Dermis microvascular lymphatic vessel endothelial cell (primary cell): ENCODE results near the gene ACADL. TPM values are rescaled to one million over a fixed set of nuclear protein-coding genes. Genes with fewer than 3 reads are reported as not detected.
"Not testable (repeated sequence)": the region's sequence is repeated elsewhere in the genome, so short reads cannot be mapped to it uniquely, and the experiment has no call there.

ENCODE experiments used
- DNase-seq, 2 donors: peaks; one replicate each; pipeline versions ENCODE4 v3.0.0 to v3.0.0-alpha.2; 2010; ENCODE audit warnings: low read depth in 2 of 2
- total RNA-seq: library from RNA; depleted of rRNA; stranded (reverse); fragments of >200 nt; gene quantifications from 2 replicates; pipeline ENCODE4 v1.2.1, GENCODE V29; 2014

Gene ACADL
- total RNA-seq, 1 donor from 2014 or later, result not detected

DNA sequence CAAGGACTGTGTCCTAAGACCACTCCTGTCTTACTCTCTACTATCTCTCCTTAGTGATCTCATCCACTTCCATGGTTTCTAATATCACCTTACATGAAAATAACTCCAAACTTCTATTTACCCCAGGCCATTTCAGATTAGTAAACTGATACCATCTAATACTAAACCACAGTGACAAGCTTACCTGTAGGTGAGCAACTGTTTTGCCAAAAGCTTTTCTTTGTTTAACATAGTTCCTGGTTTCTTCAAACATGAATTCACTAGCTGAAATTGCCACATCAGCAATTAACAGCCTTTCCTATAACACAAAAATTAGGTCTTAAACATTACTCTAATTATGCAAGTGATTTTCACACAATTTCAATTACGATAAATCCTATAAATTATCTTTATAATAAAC lies 22.1 kb downstream of the ACADL start:
- no peak for DNase-seq

DNA sequence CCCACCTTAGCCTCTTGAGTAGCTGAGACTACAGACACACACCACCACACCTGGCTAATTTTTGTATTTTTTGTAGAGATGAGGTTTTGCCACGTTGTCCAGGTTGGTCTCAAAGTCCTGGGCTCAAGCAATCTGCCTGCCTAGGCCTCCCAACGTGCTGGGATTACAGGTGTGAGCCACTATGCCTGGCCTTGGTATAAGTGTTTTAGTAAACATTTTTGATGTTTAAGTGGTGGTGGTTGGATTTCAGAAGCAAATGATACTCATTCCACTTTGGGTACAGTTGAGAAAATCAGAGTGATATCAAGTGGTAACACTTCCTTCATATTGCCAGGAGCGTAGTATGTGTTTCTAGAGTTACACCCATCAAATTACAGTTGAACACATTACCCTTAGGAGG lies 25.4 kb downstream of the ACADL start:
- no peak for DNase-seq

DNA sequence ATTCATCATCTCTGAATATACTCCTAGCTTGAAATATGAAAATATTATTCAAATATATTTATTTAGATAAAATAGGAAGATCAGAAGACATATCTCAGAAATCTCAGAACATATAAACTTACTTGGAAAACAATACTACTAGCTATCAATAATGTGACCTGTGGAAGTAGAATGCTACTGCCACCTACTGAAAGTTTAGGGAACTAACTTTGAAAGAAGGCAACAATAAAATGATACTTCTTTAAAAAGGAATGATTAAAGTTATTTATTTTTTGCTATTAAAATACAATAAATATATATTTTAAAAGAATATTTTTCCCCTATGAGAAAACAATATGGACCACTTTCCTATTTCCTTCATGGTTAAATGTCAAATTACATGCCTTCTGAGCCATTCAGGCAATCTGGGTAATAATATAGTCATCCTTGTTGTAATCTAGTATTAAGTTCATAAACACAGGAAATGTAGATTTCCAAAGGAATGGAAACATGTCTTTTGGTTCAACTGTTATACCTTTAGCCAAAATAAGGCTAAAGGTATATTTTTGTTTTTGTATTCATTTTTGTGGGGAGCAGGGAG lies 26.0 kb downstream of the ACADL start:
- peak; percentile 24 to 43 for DNase-seq

DNA sequence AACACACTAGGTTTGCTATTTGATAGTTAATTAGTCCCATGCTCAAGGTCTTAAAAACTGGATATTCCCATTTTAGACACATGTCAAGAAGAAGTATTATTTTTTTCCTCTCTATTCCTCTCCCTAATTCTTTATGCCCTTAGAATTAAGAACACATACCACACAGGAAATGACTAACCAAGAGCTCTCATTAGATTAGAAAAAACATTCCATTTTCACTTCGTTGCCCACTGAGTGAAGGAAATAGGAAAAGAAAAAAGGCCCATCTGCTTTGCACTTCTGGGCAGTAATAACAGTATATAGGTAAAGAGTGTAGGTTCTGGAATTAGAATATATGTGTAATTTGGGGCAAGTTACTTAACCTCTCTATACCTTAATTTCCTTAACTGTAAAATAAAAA lies 26.9 kb downstream of the ACADL start:
- peak in 1 of 2 donors; percentile 15 for DNase-seq

DNA sequence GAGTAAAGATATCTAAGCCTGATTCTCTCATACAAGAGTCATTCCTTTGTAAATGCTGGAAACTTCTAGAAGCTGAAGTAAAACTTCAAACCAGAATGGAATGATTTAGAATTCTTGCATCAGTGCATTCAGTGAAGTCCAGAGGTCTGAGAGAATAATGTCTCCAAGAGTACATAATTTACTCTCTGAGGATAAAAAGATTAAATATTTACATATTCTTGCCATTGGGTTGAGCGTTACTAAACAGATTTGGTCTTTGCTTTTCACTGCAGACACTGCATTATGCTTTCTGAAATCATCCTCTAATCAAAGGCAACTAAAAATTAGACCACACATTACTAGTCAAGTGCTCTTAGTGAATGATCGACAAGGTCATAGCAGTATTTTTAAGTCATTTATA lies 27.5 kb downstream of the ACADL start:
- no peak for DNase-seq

DNA sequence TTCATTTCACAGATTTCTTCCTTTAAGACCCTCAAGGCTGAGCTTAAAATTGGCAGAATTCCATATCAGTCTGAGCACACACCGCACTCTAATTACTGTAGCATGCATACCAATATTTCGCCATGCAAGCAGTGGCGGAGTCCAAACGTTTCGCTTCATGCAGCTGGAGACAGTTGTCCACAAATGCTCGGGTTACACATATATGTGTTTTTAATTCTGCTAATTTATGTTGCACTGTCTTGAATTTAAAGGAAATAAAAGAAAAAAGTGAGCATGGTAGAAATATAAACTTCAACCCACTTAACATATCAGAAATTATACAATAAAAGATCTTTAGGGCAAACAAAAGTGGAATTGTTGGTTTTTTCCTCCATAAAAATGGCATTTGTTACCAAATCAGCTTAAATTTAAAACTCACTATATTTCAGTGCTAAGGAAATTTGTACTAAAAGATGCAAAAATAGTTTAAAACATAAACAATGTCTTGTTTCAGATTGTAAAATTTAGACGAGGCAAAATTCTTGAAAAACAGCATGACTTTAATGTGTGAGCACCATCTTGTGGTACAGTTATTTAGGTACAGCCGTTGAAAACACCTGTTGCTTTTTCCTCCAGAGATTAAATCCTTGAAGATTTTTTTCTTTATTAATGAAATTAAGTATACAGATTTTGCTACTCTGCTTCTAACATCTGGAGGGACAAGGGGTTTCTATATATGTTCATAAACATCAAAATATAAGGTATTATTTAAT lies 30.0 kb downstream of the ACADL start:
- DNase-seq, result peak; percentile 43 to 61

DNA sequence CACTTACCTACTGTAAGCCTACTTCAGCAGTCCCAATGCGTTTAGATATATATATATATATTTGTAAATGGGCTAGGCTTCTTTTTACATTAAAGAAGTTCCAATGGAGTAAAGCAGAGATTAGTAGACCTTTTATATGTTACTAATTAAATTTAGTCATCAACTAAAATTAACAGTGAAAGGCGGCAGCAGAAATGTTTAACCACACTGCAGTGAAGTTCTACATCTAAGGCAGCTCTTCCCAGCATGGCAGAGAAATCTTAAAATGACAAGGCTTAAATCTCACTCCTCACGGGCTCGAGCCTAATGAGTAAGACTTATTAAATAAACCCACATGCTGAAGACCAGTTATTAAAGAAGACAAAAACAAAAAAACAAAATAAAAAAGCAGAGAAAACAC lies 34.9 kb downstream of the ACADL start:
- no peak for DNase-seq

DNA sequence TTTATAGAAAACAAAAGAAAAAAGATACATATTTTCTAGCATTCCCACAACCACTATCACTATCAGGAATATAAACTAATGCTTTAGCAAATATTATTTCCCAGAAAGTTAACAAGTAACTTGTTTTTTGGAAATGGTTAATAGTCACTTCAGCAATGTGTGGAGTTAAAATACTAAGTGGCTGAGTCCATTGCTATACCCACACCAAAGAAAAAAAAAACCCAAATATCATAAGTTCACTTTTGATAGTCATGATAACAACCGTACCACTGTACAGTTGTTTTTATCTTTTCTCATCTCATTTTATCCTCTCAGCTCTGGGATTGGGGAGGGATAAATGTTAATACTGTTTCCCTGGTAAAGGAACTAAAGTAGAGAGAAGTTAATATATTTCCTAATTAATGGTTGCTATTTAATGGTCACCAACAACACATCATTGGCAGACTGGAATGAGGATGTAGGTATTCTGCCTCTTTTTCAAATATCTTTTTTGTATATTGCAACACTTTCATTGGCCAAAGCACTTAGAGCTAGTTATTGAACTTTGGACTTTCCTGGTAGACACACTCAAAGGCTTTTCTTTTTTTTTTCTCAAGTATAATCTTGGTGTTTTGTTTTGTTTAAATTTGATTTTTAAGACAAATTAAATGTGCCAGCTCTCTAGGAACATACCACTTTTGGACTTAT lies 35.7 kb downstream of the ACADL start:
- no peak for DNase-seq

DNA sequence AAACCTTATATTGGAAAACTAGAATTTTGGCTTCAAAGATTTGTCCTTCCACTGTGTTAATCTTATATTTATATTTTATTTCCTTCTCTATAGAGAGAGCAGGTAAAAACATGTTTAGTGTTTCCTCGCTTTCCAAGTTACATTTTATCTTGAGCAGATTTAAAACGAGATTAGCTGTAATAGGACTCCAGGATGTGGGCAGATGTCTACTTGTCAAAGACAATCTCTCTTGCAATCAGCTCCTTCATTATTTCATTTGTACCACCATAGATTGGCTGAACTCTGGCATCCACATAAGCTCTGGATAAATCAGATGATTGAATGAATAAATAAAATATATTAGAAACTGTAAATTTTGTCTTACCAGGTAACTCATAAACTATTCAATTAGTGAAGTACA lies 36.5 kb downstream of the ACADL start:
- DNase-seq, result no peak

DNA sequence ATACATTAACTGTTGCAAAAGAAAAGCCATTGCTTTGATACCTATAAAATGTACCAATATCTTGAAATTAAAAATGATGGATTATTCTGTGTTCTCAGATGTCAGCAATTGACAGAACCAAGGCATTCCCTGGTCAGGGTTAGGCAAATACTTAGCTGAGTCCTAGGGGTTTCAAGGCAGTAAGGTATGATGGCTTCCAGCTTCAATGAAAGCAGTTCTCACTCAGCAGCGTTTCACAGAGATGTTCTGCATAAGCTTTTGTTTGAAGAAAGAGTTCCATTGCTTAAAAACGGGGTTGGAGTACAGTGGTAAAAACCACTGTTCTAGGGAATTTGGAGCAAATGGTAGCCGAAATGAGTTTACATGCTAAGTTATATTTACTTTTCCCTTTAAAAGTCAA lies 37.1 kb downstream of the ACADL start:
- DNase-seq, result no peak

DNA sequence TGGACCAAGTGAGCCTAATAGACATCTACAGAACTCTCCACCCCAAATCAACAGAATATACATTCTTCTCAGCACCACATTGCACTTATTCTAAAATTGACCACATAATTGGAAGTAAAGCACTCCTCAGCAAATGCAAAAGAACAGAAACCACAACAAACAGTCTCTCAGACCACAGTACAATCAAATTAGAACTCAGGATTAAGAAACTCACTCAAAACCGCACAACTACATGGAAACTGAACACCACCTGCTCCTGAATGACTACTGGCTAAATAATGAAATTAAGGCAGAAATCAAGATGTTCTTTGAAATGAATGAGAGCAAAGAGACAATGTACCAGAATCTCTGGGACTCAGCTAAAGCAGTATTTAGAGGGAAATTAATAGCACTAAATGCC lies 41.3 kb downstream of the ACADL start:
- DNase-seq, result not testable (repeated sequence)

DNA sequence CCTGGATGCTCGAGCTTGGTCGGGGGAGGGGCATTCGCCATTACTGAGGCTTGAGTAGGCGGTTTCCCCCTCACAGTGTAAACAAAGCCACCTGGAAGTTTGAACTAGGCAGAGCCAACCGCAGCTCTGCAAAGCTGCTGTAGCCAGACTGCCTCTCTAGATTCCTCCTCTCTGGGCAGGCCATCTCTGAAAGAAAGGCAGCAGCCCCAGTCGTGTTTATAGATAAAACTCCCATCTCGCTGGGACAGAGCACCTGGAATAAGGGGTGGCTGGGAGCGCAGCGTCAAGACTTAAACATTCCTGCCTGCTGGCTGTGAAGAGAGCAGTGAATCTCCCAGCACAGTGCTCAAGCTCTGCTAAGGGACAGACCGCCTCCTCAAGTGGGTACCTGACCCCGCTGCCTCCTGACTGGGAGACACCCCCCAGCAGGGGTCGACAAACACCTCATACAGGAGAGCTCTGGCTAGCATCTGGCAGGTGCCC lies 43.6 kb downstream of the ACADL start:
- not testable (repeated sequence) for DNase-seq

DNA sequence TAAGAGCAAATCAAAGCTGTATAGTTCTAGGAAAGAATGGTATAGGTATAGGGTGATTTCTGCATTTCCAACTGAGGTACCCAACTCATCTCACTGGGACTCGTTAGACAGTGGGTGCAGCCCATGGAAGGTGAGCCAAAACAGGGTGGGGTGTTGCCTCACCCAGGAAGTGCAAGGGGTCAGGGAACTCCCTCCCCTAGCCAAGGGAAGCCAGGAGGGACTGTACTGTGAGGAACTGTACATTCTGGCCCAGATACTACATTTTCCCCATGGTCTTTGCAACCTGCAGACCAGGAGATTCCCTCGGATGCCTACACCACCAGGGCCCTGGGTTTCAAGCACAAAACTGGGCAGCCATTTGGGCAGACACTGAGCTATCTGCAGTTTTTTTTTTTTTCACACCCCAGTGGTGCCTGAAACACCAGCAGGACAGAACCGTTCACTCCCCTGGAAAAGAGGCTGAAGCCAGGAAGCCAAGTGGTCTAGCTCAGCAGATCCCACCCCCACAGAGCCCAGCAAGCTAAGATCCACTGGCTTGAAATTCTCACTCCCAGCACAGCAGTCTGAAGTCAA lies 44.1 kb downstream of the ACADL start:
- DNase-seq, result not testable (repeated sequence)

DNA sequence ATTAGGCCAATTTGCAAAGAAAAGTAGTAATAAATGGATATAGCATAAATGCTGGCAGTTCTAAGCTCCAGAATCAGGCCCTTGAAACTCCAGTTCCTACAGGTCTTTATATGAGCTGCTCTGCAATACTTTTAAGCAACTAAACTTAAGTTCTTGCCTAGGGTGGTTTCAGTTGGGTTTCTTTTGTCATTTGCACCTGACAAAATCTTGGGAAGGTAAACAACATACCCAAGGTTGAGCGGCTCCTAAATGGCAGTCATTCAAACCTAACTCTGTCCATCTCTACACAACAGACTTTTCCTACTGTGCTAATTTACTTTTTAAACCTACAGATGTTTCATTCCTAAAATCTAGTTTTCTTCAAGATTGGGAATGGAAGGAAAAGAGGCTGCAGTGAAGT lies 44.8 kb downstream of the ACADL start:
- no peak for DNase-seq

DNA sequence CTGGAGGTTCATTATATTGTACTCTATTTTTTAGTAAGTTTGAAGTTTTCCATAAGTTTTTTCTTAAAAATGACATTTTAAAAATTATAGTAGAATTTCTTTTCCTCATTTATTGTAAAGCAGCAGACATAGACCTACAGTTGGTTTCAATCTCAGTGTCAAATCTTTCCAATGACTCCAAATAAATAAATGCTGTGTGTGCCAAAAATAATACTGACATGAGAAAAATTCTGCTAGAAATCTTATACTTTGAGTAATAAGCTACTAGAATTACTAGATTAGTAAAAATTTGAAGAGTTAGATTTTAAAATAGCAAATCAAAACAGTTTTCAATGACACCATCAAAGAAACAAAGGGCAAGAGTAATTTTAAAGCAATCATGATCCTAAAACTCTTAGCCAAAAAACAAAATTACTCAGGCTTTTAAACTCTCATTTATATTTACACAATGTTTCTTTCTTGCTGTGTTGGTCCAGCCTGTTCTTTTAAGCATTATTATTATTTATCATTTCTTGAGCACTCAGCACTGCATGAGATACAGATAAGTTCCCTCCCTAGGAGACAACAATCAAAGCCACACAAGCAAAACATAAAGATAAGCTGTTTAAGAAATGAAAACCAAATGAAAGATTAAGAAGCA lies 45.8 kb downstream of the ACADL start:
- no peak for DNase-seq

DNA sequence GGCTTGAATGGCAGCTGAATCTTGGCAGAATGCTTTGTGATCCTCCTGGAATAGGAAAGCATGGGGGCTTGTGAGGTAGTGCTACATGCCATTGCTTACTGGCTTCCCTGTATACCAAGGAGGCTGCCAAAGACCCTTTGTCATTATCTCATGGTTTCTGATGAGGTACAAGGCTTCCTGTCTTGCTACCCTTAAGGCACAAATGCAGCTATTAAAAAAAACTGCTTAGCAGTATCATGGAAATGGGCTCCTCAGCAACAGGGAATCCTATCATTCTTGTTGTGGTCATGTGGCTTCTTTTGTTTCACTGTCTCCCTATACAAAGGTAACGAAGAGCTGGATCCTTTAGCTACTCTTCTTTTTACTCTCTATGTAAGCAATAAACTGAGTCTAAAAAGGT lies 47.5 kb downstream of the ACADL start:
- no peak for DNase-seq

DNA sequence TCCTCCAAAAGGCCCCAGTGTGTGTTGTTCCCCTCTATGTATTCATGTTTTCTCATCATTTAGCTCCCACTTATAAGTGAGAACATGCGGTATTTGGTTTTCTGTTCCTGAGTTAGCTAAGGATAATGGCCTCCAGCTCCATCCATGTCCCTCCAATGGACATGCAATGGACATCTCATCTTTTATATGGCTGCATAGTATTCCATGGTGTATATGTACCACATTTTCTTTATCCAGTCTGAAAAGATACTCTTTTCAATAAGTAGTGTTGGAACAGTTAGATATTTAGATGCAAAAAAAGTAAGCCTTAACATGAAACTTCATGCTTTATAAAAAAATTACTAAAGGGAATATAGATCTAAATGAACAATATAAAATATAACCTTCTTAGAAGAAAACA lies 48.1 kb downstream of the ACADL start:
- DNase-seq, result not testable (repeated sequence)

DNA sequence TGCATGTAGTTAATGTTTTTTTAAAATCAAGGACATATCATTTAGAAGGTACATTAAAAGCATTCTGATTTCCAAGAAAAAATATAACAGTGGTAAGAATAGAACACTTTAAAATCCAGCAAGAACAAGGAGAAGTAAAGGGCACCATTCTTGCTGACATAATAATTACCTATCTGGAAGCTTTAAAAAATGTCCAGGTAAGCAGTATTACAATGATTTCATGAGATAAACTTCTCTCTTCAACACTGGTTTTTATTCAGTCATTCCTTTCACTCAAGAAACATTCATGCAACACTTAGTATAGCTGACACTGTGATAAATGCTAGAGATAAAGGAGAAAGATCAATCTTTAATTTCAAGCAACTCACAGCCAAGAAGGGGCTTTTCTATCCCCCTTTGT lies 51.2 kb downstream of the ACADL start:
- DNase-seq, result no peak

DNA sequence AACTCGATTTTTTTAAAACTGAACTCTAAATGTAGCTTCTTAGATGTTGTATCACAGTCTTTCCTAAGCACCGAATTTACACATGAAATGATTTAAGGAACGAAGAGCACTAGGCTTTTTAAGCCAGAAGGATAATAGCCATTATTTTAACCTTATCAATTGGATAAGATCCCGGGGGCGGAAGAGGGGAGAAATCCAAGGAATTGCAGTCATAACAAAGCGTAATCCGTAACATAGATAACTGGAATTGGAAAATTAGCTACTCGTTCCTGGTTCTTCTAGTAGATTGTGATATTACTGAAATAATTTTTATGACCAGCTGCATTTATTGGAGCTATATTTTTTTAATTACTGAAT lies 53.0 kb downstream of the ACADL start:
- no peak for DNase-seq

DNA sequence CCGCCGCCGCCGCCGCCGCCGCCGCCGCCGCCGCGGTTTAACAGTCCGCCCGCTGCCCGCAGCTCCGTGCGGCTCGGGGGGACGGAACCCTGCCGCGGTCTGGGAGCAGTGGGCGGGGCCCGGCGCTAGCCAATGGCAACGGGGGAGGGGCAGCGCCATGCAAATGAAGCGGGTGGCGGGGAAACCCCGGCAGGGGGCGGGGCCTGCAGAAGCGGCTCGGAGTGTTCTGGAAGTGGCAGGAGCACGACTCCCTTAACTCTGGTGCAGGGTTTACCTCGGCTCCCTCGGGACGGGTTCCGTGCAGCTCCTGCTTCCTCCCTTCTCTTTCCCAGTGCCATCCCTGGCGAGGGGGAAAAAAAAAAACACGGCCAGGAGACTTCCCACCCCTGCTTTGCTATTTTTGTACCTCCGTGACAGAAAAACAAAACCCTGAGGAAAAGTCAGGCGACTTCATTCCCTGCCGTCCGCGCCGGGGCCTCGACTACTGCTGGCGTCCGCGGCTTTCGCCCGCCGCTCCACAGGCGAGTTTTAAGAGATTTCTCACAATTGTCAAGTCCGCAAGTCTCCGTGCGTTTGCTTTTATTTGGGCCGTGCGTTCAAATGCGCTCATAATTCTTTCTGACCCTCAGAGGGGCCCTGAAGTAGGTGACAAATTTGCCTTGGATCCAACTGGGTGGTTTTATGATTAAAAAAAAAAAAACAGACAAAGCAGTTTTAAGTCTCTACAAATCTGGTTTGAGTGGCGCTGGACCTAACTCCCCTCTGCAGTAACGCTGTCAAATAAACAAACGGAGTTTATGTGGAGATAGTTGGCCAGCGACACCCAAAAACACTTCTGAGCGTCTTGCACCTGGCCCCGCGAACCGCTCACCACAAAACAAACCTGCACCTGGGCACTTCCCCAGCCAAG lies 53.7 kb downstream of the ACADL start, which contains the start of gene KANSL1L:
TSS of gene KANSL1L (minus strand) at position 101 of the 910 bp plus-strand sequence. CDS start 16,827 bp downstream, outside the sequence.
- peak; percentile 84 to 97 for DNase-seq
